ENCODE results near the gene BAIAP2.

GRCh38 chr17:80992948-80993624, 41.9 kb upstream of the BAIAP2 start:
- TF ChIP-seq EP300 (IDR thresholded peaks at IDR 0.05) (no peak), CTCF (IDR thresholded peaks at IDR 0.05) (no peak), POLR2A (IDR thresholded peaks at IDR 0.05) (no peak), POLR2AphosphoS5 (IDR thresholded peaks at IDR 0.05) (no peak)
